NCI-H1105 (cell line): Measurements from ENCODE around the gene ACIN1.

Source experiments
- DNase-seq: peaks from one replicate; lab custom pipeline; 2025; lab: John Stamatoyannopoulos, UW

Gene ACIN1, protein sequence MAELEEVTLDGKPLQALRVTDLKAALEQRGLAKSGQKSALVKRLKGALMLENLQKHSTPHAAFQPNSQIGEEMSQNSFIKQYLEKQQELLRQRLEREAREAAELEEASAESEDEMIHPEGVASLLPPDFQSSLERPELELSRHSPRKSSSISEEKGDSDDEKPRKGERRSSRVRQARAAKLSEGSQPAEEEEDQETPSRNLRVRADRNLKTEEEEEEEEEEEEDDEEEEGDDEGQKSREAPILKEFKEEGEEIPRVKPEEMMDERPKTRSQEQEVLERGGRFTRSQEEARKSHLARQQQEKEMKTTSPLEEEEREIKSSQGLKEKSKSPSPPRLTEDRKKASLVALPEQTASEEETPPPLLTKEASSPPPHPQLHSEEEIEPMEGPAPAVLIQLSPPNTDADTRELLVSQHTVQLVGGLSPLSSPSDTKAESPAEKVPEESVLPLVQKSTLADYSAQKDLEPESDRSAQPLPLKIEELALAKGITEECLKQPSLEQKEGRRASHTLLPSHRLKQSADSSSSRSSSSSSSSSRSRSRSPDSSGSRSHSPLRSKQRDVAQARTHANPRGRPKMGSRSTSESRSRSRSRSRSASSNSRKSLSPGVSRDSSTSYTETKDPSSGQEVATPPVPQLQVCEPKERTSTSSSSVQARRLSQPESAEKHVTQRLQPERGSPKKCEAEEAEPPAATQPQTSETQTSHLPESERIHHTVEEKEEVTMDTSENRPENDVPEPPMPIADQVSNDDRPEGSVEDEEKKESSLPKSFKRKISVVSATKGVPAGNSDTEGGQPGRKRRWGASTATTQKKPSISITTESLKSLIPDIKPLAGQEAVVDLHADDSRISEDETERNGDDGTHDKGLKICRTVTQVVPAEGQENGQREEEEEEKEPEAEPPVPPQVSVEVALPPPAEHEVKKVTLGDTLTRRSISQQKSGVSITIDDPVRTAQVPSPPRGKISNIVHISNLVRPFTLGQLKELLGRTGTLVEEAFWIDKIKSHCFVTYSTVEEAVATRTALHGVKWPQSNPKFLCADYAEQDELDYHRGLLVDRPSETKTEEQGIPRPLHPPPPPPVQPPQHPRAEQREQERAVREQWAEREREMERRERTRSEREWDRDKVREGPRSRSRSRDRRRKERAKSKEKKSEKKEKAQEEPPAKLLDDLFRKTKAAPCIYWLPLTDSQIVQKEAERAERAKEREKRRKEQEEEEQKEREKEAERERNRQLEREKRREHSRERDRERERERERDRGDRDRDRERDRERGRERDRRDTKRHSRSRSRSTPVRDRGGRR

DNA sequence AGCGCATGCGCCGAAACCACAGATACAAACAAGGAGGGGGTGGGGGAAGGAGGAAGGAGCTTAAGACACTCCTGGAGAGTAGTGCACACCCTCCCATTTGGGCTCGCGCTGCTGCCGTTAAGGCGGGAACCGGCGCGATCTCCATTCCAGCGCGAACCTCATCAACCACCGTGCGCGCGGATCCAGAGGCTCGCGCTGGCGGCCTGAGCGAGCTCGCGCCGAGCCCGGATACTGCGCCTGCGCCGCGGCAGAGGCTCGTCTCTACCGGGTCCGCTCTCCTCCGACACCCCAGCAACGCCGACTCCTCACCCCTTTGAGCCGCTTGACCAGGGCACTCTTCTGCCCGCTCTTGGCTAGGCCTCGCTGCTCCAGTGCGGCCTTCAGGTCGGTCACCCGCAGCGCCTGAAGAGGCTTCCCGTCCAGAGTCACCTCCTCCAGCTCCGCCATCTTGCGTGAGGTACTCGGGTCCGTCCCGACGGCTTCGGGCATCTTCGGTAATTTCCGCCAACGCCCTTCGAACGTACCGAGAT, at the start of gene ACIN1:
ACIN1 (minus strand) TSS at position 471 of the 530 bp plus-strand sequence; CDS start at position 447, 24 bp downstream.
- DNase-seq = no peak

DNA sequence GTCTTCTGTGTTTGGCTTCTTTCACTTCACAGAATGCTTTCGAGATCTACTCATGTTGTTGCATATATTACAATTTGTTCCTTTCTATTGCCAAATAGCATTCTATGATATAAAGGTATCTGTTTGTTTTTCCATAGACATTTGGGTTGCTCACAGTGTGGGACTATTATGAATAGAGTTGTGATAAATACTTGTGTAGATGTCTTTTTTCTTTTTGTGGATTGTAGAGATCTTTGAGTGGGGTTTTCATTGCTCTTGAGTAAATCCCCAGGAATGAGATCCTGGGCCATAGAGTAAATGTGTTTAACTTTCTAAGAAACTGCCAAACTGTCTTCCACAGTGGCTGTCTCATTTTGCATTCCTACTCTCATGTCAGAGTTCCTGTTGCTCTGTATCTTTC, 49.0 kb upstream of the ACIN1 start:
- DNase-seq = no peak

DNA sequence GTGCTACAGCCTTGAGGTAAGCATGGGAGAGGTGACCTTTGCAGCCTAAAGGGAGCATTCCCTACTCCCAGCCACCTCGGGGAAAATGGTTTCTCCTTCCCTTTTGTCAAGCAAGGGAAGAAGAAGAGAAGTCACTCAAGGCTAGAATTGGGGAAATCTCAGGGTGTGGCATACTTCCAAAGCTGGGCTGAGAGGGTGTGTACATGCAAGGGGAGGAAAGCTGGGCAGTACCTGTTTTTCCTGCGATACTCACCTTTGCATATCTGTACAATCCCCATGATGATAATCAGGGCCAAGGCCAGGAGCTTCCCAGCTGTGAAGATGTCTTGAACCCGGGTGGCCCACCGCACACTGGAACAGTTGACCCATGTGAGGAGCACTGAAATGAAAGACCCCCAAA, 47.9 kb upstream of the ACIN1 start:
- no peak for DNase-seq

DNA sequence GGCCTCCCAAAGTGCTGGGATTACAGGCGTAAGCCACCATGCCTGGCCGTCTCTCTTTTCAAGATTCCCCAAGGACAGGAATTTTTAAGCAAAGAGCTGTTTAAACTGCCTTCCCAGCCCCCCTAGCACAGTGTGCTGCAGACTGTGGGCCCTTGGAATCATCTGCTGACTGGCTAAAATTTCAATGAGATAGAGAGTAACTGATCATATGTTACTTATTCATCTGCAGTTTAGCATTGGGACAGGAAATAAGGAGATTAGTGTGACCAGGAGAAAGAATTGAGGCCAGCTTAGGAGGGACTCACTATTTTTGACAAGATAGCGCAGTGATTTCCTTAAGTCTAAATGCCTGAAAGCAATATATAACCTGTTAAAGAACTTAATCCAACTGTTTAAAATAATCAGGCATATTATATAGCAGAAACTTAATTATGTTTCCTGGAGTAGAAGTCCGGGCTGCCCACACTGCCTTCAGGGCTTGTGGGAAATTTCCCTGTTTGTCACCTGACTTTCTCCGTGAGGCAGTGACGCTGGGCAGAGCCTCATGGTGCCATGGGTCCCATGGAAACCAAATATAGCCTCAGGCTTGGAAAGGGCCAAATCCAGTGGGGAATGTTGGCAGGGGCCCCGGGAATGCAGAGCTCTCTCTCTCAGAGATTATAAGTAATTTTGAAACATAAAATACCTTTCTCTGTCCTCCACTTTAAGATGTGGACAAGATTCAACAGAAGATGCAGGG, 46.9 kb upstream of the ACIN1 start:
- DNase-seq = no peak

DNA sequence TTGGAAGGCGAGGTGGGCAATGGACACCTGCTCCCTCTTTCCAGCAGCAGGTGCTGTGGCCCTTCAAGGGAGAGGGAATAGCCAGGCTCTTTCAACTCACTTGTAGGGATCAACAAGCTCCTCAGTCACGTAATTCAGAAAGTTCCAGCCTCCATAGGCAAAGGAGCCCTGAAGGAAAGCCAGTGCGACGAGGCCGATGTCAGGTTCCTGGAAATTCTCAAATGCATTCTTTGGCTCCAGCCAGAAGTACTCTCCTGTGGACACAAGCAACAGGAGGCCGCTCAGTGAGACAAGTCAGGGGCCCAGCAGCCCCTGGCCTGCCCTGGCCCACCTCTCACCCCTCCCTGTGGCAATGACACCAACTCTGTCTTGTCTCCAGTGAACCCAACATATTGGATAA, 45.4 kb upstream of the ACIN1 start:
- DNase-seq = no peak

DNA sequence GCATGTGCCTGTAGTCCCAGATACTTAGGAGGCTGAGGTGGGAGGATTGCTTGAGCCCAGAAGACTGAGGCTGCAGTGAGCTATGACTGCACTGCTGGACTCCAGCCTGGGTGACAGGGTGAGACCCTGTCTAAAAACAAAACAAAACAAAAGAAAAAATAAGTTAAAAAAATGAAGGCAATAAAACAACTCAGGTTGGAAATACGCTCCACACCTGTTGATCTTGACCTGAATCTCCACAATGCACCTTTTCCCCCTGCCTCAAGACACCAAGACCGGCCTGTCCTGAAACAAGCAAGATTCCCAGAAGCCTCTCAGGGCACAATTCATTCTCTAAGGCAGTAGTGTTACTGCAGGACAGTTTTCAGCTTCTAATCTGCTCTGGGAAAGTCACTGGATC, 44.9 kb upstream of the ACIN1 start:
- DNase-seq = no peak

DNA sequence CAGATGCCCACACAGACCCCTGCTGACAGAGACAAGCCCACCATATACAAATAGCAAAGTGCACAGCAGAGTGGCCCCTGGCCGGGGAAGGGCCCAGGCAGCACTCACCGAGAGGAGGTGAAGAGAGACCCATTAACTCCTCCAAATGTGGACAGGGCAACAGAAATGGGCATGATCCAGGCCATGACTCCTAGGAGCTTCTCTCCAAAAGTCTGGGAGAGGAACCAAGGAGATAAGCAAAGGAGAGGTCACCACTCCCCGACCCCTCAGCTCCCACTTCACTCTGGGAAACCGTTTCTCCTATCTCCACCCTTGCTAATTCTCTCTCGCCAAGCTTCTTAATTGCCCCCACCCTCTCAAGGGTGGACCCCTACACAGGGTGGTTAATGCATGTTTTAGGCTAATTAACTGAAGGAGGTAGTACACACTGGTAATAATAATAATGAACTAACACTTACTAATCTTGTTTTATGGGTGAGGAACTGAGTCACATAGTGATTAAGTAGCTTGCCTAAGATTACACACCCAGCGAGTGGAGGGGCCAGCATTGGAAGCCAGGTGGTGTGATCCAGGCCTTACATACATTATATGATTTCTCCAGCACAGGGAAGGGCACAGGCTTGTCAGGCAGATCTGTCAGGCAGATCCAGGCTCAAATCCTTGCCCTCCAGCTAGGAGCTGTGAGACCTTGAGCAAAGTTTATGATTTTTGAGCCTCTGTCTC, 43.0 kb upstream of the ACIN1 start:
- no peak for DNase-seq

DNA sequence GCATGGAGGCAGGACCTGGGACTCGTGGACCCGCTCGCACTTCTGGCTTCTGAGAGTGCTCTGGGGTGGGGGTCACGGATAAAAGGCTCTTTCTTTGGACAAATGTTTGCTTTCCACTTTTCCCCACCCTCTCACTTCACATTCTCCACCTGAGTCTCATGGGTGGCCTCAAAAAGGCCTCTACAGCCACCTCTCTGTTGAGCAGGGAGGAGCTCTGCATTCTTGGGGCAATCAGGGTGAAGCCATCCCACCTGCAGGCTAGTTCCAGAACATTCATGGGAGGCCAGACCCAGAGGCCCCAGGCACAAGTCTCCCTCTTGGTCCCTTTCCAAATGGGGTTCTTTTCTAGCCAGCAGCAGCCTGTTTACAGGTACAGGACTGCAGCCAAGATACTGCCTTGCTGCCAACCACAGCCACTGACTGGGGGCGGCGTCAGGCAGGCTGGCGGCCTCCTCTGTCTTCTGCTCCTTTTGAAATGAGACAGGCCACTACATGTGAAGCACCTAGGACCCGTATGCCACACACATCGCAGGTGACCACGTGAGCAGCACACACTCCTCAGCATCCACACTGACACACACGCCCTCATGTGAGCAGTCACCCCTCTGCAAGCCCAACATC, 42.4 kb upstream of the ACIN1 start:
- no peak for DNase-seq

DNA sequence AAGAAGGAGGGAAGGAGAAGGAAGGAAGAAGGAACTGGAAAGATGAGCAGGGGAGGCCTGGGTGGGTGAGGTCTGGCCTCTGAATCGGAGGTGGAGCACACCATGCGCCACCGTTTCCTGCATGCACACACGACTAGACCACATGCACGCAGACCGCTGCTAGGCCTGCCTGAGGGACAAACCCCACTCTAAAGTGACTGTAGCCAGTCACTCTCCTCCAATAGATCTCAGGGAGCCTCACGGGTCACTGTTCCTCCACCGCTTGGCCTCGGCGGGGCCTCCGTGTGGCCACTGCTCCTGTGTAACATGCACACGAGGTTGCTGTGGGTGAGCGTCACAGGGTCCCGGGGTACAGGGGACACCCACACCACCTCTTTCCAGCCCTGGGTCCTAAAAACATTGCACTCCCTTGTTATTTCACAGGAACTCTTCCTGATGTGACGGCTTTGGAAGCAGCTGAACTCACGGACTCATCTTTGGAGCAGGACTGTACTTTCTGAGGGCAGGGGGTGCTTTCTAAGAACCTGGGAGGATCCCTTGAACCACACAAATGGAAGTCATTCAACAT, 41.7 kb upstream of the ACIN1 start:
- no peak for DNase-seq

DNA sequence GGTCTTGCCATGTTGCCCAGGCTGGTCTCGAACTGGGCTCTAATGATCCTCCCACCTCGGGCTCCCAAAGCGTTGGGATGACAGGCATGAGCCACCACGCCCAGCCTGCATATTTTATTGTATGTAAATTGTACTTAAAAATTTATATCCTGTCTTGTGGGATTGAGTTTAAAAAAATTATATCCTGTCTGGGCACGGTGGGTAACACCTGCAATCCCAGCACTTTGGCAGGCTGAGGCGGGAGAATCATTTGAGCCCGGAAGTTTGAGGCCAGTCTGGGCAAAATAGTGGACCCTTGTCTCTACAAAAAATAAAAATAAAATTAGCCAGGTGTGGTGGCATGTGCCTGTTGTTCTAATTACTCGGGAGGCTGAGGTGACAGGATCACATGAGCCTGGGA, 38.0 kb upstream of the ACIN1 start:
- no peak for DNase-seq

DNA sequence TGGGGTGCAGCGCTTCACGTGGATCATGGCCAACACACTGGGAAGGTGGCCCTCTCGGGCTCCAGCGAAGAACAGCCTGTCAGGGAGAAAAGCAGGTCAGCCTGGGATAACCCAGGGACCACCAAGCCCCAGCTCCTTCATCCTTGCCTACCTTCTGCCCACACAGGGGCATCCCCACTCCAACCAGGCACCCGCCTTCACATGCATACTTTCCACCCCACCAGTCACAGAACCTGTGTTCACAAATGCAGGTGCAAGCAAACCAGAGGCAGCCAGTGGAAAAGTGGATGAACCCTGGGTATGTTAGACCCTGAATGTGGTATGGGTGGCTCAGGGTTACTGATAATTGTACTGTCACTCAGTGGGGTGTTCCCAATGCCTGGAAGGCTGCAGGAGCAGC, 36.5 kb upstream of the ACIN1 start:
- no peak for DNase-seq

DNA sequence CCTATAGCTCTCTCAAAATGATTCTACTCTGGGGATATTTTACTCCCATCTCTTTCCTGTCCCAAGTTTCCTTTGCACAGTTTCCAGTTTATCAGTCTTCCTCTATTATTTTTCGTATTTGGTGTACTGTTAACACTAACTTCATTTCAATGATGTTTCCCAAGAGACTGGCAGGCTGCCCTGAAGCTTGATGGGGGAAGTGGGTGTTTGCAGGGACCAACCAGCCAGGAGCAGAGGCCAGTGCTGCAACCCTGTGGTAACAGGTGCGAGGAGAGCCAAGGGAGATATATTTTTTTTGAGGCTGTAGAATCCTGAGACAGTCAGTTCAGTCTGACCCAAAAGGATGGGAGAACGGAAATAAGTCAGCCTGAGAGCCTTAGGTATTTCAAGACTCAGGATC, 35.9 kb upstream of the ACIN1 start:
- DNase-seq = no peak

DNA sequence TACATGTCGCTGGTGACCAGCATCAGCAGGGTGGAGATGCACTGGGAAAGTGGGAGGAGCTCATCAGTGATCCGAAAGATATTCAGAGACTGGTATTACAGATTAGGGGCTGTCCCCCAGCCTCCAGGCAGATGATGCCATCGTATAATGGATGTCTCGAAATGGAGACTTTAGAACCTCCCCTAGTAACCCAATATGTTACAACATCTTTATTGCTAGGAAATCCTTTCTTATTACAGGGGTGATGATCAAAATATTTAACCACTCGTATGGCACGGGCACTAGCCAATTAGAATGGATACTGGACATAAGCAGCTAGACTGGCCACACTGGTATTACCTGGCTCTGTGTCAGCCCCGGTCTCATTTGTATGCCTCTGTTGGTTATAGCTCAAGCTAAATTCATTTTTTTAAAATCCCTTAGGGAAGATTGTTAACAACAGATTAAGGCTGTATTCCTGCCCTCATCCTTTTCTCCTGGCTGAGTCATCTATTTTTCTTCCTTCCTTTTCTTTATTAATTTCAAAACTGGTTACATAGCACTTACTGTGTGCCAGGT, 34.9 kb upstream of the ACIN1 start:
- no peak for DNase-seq

DNA sequence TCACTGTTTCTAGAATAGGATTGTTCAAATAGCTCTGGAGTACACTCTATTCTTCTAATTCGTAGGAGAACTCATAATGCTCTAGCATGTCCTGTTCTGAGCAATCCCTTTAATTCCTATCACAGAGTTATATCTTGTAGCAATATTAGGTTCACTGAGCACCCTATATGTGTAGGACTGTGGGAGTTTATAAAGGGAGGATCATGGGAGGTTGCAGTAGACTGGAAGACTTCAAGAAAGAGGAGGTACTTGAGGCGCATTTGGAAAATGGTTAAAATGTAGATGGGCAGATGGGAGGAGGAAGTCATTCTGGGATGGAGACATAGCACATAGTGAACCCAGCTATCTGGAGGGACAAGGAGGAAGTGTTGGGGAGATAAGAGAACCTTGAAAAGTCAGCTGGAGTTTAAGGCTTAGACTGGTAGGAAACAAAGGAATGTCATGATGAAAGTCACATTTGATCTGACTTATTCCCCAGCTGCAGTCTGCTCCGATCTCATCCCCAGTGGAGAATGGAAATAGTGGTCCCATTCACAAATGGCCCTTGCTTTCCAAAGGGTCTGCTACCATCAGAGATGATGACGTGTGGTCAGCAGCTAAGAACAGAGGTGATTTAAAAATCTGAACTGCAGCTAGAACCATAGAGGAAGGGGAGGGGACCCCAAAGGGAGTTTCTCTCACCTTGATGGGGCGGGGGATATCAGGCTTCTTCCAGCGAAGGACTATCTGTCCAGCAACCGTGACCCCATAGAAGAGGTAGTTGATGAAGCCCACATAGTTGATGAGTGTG, 34.2 kb upstream of the ACIN1 start:
- DNase-seq = no peak

DNA sequence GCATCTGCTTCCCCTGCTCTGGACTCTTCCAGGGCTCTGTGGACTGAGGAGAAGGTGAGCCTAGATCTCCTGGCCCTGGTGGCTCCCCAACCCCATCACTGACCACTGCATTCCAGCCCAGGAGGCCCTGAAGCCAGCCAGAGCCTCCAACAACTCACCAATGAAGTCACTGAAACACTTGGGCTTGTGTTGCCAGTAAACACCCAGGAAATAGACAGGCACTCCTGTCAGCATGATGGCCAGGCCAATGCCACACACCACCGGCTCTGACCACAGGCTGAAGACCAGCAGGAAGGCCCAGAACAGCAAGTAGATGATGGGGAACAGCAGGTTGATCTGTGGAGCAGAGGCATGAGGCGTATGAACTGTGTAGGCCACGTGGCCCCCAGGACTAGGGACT, 32.9 kb upstream of the ACIN1 start:
- no peak for DNase-seq

DNA sequence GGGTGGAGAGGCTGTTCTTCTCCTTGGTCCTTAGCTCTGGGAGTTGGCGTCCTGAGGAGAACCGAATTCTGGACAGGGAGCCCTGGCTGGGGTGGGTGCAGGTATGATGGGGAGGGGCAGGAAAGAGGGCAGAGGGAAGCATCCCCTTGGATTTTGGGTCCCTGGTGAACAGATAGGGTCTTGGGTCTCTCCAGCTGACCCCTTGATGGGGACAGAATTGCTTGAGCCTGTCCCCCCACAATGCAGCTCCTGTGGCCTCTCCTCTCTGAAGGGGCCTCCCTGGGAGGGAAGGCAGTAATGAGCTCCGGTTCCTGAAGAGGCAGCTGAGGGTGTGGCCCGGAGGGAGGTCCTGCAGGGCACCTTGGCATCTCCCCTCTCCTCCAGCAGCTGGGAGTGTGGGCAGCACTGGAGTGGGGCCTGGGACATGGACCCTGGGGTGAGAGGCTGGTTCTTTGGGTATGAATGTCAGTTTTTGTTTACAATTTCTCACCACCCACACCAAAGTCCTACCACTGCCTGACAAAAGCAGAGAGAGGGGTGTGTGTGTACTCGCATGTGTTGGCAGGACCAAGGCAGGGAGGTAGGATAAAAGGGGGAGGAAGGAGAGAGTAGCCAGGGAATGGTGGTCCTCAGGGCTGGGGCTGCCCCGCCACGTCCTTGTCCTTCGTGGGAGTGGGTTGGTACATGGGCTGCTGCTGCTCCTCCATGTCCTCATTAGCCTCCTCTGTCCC, 31.8 kb upstream of the ACIN1 start:
- no peak for DNase-seq

DNA sequence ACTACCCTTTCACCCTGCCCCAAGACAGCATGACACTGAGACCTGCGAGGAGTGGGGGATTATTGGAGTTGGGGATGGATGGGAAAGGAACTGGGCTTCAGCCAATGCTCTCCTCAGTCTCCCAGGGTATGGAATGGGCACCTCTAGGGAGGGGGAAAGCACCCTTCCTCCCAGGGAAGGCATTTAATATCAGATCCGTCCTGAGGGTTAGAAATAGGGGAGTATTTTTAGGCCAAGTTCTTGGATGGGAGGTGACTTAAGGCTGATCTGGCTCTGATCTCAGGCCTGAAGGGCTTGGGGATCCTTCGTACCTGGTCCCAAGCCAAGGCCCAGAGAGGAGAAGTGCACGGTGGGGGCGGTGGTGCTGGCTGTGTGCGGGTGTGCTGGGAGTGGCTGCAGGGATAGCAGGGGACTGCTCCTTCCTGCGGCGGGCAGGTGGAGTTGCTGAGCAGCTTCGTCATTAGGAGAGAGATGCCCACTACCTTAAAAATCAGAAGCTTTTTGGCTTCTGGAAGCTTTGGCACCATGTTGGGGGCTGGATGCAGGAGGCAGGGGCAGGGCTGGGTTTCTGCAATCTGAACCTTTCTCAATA, 31.1 kb upstream of the ACIN1 start:
- no peak for DNase-seq

DNA sequence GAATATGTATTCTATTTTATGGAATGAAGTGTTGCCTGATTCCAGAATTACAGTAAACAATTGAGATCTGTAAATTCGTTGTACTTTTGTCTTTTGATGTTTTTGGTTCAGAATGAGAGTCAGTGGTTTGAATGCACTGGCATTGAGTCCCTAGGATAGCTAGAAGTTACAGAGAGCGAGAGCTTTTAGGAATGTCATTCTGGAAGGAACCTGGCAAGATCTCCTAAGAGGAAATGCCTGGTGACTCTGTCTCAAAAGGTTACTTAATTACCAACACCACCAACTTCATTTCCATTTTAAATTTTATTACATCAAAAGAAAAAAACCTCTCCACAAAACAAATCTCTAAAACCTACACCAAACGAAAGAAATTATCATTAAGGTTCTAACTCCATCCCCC, 30.1 kb upstream of the ACIN1 start:
- no peak for DNase-seq
